Activated T-helper 17 cell treated with anti-CD3 and anti-CD28 coated beads, Interleukin-2, amount 50 U/mL, for 72 hours (primary cell): Measurements from ENCODE around the gene ARAF. TPM values are rescaled to one million over a fixed set of nuclear protein-coding genes. Genes with fewer than 3 reads are reported as not detected.
A peak's percentile ranks its signal among the peaks of the same experiment; 100 is the strongest.
"Not testable (repeated sequence)": the region's sequence is repeated elsewhere in the genome, so short reads cannot be mapped to it uniquely, and the experiment has no call there.

Experiments used
- ATAC-seq: fragments of 150-1000 bp; cut with Tn5 transposase; replicated peaks from 2 replicates; pipeline ENCODE4 v1.10.0; 2021; ENCODE audit warnings: mild to moderate bottlenecking, moderate library complexity
- H3K27ac Mint-ChIP-seq: one replicate; pipeline ENCODE4 v1.8.0; 2022; ENCODE audit warnings: mixed read lengths
- H3K27me3 Mint-ChIP-seq: one replicate; pipeline ENCODE4 v1.8.0; 2022; ENCODE audit warnings: mixed read lengths
- H3K36me3 Mint-ChIP-seq: one replicate; pipeline ENCODE4 v1.8.0; 2022; ENCODE audit warnings: low read depth, mild to moderate bottlenecking, mixed read lengths
- H3K4me1 Mint-ChIP-seq: one replicate; pipeline ENCODE4 v1.8.0; 2022; ENCODE audit warnings: mixed read lengths
- H3K4me3 Mint-ChIP-seq: one replicate; pipeline ENCODE4 v1.8.0; 2022; ENCODE audit warnings: mild to moderate bottlenecking, mixed read lengths
- H3K9me3 Mint-ChIP-seq: one replicate; pipeline ENCODE4 v1.8.0; 2022; ENCODE audit warnings: mixed read lengths
- total RNA-seq, 2 donors: library from RNA; stranded (reverse); gene quantifications; one replicate each; pipeline ENCODE4 v1.2.3, GENCODE V29; 2022

ARAF gene
- 10 to 100 TPM; 74.8 to 75.5 TPM for total RNA-seq

- ATAC-seq, result peak; percentile 86
- no peaks in the 10 kb centered on the region for H3K27me3 Mint-ChIP-seq
- peak within 1 kb of the TSS; percentile 98 for H3K27ac Mint-ChIP-seq
- peaks cover 48% of the 10 kb centered on the region for H3K36me3 Mint-ChIP-seq
- peak within 1 kb of the TSS; percentile 96 for H3K4me3 Mint-ChIP-seq
- peaks cover 20% of the 10 kb centered on the region for H3K4me1 Mint-ChIP-seq
- no peaks in the 10 kb centered on the region for H3K9me3 Mint-ChIP-seq
These were observed at the start of gene ARAF for GRCh38 chrX:47560934-47561658. Gene ARAF (plus strand): TSS chrX:47561205. CDS start chrX:47562968, 1,763 bp downstream.

DNA sequence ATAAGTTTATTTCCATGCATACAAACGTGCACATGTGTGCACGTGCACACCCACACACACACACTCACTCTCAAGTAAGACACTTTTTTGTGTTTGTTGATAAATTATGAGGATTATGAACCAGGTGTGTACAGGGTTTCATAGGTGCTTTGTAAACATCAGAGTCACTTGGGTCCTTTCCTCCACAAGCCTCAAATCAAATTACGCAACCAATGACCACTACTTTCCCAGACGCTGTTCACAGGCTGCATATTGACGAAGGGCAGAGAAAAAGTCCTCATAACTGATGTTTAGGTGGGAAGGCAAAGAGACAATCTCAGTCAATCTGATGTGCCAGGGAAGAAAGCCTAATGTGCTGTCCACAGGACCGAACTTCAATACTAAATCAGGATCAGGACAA is 48.6 kb upstream of the ARAF start:
- not testable (repeated sequence) for H3K4me1 Mint-ChIP-seq, H3K27ac Mint-ChIP-seq, H3K36me3 Mint-ChIP-seq, H3K9me3 Mint-ChIP-seq, ATAC-seq
- H3K27me3 Mint-ChIP-seq, result peaks cover 13% of the 10 kb centered on the region
- peak overlapping the region; percentile 72 for H3K4me3 Mint-ChIP-seq

- H3K9me3 Mint-ChIP-seq, H3K4me1 Mint-ChIP-seq, H3K36me3 Mint-ChIP-seq, H3K27ac Mint-ChIP-seq: not testable (repeated sequence)
- peak overlapping the region; percentile 72 for H3K4me3 Mint-ChIP-seq
- peak; percentile 56 for ATAC-seq
- H3K27me3 Mint-ChIP-seq, result peaks cover 13% of the 10 kb centered on the region
These were observed 47.7 kb upstream of the ARAF start for GRCh38 chrX:47513034-47513965.

GRCh38 chrX:47514533-47515235 is 46.3 kb upstream of the ARAF start:
- H3K27ac Mint-ChIP-seq, result no peak overlapping the region
- H3K9me3 Mint-ChIP-seq, result no peaks in the 10 kb centered on the region
- no peak for ATAC-seq
- H3K4me3 Mint-ChIP-seq, result no peak overlapping the region
- peaks cover 6% of the 10 kb centered on the region for H3K4me1 Mint-ChIP-seq
- peaks cover 13% of the 10 kb centered on the region for H3K27me3 Mint-ChIP-seq
- no peaks in the 10 kb centered on the region for H3K36me3 Mint-ChIP-seq

DNA sequence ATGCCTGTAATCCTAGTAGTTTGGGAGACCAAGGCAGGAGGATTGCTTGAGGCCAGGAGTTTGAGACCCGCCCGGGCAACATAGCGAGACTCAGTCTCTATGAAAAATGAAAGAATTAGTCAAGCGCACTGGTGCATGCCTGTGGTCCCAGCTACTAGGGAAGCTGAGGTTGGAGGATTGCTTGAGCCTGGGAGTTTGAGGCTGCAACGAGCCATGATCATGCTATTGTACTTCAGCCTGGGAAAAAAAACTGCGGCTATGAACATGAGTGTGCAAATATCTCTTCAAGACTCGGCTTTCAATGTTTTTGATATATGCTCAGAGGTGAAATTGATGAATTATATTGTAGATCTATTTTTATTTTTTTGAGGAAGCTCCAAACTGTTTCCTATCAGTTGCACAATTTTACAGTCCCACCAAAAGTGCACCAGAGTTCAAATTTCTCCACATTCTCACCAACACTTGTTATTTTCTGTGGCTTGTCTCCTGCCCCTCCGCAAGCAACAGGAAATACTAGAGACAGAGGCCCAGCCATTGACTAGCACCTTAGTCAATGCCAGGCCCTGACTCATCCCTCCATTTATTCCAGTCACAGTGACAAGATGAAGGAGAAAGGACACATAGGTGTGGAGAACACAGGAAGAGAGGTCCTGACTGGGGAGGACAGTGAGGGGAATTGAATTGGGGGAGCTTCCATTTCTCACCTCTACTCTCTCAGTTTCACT is 44.9 kb upstream of the ARAF start:
- peaks cover 13% of the 10 kb centered on the region for H3K27me3 Mint-ChIP-seq
- H3K4me3 Mint-ChIP-seq, result no peak overlapping the region
- ATAC-seq, result no peak

DNA sequence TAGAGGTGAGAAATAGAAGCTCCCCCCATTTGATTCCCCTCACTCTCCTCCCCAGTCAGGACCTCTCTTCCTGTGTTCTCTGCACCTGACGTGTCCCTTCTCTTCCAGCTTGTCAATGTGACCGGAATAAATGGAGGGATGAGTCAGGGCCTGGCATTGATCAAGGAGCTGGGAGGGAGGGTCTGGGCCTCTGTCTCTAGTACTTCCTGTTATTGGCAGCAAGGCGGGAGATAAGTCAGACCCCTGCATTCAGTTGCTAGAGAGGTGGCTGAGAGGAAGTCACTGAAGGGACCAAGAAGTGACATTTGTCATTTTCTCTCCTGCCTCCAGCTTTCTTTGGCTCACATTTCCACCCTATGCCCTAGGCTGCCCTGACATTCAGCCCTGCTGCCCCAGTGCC is 42.9 kb upstream of the ARAF start:
- no peaks in the 10 kb centered on the region for H3K36me3 Mint-ChIP-seq
- peaks cover 10% of the 10 kb centered on the region for H3K27me3 Mint-ChIP-seq
- H3K9me3 Mint-ChIP-seq, result no peaks in the 10 kb centered on the region
- H3K27ac Mint-ChIP-seq, result no peak overlapping the region
- no peak overlapping the region for H3K4me3 Mint-ChIP-seq
- ATAC-seq, result no peak
- H3K4me1 Mint-ChIP-seq, result peaks cover 6% of the 10 kb centered on the region

More for the DNA sequence above, 44.9 kb upstream of the ARAF start:
- Mint-ChIP-seq H3K36me3 (no peaks in the 10 kb centered on the region), H3K9me3 (no peaks in the 10 kb centered on the region), H3K27ac (no peak overlapping the region), H3K4me1 (peaks cover 6% of the 10 kb centered on the region)

DNA sequence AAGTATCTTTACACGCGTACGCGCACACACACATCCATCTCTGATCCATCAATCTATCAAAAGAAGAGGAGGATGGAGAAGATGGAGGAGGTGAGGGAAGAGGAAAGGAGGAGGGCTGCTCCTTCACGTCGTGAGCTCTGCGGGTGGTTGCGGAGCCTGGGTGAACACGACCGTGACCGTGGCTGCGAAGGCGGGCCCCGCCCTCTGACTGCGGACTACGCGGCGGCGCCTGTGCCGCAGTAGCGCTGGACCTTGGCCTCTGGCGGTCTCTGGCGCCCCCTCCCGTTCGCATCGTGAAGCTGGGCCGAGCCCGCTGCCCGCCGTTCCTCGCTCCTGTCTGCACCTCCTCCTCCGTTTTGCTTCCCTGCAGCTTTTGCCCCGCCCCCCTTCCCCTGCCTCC is 37.7 kb upstream of the ARAF start:
- no peaks in the 10 kb centered on the region for H3K4me1 Mint-ChIP-seq
- H3K4me3 Mint-ChIP-seq, result peak overlapping the region; percentile 78
- no peaks in the 10 kb centered on the region for H3K27me3 Mint-ChIP-seq
- H3K9me3 Mint-ChIP-seq, result no peaks in the 10 kb centered on the region
- peak; percentile 99 for ATAC-seq
- H3K27ac Mint-ChIP-seq, result no peak overlapping the region
- H3K36me3 Mint-ChIP-seq, result no peaks in the 10 kb centered on the region

GRCh38 chrX:47523713-47524166 is 37.3 kb upstream of the ARAF start:
- H3K36me3 Mint-ChIP-seq, result no peaks in the 10 kb centered on the region

GRCh38 chrX:47529548-47529947 is 31.5 kb upstream of the ARAF start:
- Mint-ChIP-seq H3K27ac (no peak overlapping the region), H3K4me1 (no peaks in the 10 kb centered on the region), H3K36me3 (no peaks in the 10 kb centered on the region), H3K4me3 (no peak overlapping the region), H3K9me3 (no peaks in the 10 kb centered on the region), H3K27me3 (no peaks in the 10 kb centered on the region)
- ATAC-seq, result no peak

More at GRCh38 chrX:47523713-47524166, 37.3 kb upstream of the ARAF start:
- Mint-ChIP-seq H3K27ac (no peak overlapping the region), H3K4me3 (peak overlapping the region; percentile 78), H3K4me1 (no peaks in the 10 kb centered on the region), H3K27me3 (no peaks in the 10 kb centered on the region), H3K9me3 (no peaks in the 10 kb centered on the region)
- ATAC-seq, result peak; percentile 37

- Mint-ChIP-seq H3K4me1 (no peaks in the 10 kb centered on the region), H3K9me3 (no peaks in the 10 kb centered on the region), H3K27me3 (no peaks in the 10 kb centered on the region), H3K4me3 (no peak overlapping the region), H3K27ac (no peak overlapping the region), H3K36me3 (no peaks in the 10 kb centered on the region)
- ATAC-seq, result no peak
These were observed 31.0 kb upstream of the ARAF start for GRCh38 chrX:47530049-47530448.

DNA sequence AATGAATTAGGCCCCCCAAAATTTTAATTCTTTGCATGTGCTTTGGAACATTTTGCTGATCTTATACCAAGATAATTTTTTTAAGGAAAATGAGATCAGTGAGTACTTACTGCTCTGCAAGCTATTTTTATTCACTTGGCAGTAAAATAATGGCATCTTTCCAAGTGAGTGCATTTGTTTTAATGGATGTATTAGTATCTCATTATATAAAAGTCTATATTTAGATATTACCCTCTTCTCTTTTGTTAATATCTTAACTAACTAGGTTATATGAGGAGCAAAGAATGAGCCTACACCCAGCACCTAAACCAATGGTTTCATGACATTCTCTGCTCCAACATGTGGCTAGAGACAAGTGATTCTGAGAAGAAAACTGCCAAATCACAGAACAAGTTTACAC is 21.1 kb upstream of the ARAF start:
- no peaks in the 10 kb centered on the region for H3K27me3 Mint-ChIP-seq
- H3K4me1 Mint-ChIP-seq, result peaks cover 3% of the 10 kb centered on the region
- no peak overlapping the region for H3K27ac Mint-ChIP-seq
- ATAC-seq, result no peak
- no peak overlapping the region for H3K4me3 Mint-ChIP-seq
- no peaks in the 10 kb centered on the region for H3K9me3 Mint-ChIP-seq
- H3K36me3 Mint-ChIP-seq, result no peaks in the 10 kb centered on the region

DNA sequence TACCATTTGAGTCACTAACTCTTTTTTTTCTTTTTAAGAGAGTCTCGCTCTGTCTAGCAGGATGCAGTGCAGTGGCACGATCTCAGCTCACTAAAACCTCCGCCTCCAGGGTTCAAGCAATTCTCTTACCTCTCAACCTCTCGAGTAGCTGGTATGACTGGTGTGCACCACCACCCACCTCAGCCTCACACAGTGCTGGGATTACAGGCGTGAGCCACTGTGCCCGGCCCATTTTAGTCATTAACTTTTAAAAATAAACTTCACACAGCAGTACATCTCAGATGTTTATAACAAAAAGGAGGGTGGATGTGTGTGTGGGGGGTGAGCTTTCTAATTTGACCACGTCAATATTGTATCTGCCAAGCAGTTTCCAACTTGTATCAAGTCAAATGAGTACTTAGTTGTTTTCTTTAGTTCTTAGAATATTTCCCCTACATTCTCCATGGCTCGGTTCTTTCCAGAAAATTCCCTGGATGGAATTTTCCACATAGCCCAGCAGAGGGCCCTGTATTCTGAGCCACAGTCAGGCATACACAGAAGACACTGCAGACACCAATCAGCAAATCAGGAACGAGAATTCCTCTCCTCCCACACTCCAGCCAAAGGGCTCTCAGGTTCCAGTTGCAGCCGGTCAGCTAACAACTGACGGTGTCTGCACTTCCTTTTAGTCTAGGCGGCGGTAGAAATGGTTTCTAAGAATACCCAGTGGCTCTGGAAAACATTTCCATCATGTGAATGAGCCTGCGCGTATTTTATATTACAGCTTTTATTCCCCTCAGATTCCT is 20.1 kb upstream of the ARAF start:
- no peaks in the 10 kb centered on the region for H3K36me3 Mint-ChIP-seq
- ATAC-seq, result peak; percentile 86
- no peak overlapping the region for H3K27ac Mint-ChIP-seq
- peaks cover 3% of the 10 kb centered on the region for H3K4me1 Mint-ChIP-seq
- H3K4me3 Mint-ChIP-seq, result peak overlapping the region; percentile 37
- H3K27me3 Mint-ChIP-seq, result no peaks in the 10 kb centered on the region
- no peaks in the 10 kb centered on the region for H3K9me3 Mint-ChIP-seq

DNA sequence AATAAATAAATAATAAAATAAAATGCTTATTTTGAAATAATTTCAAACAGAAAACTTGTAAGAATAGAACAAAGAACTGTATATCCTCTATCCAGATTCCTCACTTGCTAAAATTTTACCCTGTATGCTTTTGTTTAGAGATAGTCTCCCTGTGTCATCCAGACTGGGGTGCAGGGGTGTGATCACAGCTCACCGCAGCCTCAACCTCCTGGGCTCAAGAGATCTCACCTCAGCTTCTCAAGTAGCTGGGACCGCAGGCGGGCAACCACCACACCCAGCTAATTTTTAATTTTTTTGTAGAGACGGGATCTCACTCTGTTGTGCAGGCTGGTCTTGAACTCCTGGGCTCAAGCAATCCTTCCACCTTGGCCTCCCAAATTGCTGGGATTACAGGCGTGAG is 17.5 kb upstream of the ARAF start:
- Mint-ChIP-seq H3K9me3 (no peaks in the 10 kb centered on the region), H3K4me3 (no peak overlapping the region), H3K27ac (no peak overlapping the region), H3K4me1 (peaks cover 3% of the 10 kb centered on the region), H3K27me3 (no peaks in the 10 kb centered on the region), H3K36me3 (no peaks in the 10 kb centered on the region)
- ATAC-seq, result no peak
